ENCODE data around the gene FGF19. TPM values are rescaled to one million over a fixed set of nuclear protein-coding genes. Genes with fewer than 3 reads are reported as not detected.
A peak's percentile ranks its signal among the peaks of the same experiment; 100 is the strongest.

The FGF19 gene
- total RNA-seq, 6 experiments from 2014 or later, result 0.18 TPM; not detected in 5

DNA sequence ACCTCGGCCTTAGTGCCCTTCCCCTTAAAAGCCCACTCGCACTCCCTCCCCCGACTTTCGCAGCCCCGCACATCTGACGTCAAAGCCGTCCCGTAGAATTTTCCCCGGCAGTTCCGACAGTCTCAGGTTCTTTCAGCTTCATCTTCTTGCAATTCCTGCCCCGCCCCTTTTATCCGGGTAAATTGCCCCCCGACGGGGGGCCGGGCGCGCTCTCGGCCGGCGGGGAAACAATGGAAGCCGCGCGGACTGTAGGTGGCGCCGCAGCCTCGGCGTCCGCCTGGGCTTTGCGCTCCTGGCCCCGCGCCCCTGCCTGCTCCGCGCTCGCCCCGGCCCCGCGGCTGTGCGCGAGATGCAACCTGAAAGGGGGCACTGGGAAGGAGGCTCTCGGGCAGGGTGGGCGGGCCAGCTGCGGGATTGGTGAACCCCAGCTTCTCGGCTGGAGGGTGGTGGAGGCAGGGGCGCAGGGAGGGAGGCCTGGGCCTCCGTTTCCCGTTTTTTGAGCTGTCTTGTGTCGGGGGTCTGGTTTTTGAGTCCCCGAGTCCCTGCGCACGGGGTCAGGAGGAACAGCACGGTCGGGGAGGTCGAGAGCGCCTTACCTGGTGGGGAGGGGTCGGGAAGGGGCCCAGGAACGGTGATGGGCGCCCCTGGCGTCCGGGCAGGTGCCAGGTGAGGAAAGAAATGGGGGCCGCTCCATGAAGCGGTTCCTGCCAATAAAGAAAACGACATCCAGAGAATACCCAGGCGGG is 859 bp upstream of the FGF19 start:
- peak in 1 of 4 donors; percentile 8 for ATAC-seq
- Histone ChIP-seq H3K36me3 (no peaks in the 10 kb centered on the region), H3K27ac (no peak overlapping the region), H3K9me3 (no peaks in the 10 kb centered on the region), H3K27me3 (peaks cover 9 to 33% of the 10 kb centered on the region in 2 donors), H3K4me1 (peaks cover 0 to 11% (median 5%) of the 10 kb centered on the region in 4 donors), H3K4me3 (no peak overlapping the region)
- WGBS (ENCODE audit: insufficient coverage, low coverage, low lambda C conversion rate, missing lambda C conversion rate), result 9% methylated on average over 55 of the region's 63 CpGs
- TF ChIP-seq POLR2A (IDR thresholded peaks at IDR 0.05) (no peak), CTCF (IDR thresholded peaks at IDR 0.05) (peak; percentile 26 to 52 (median 42))
- intact Hi-C loops (cut with DNase I), result no loop called here
- no peak for DNase-seq

- Histone ChIP-seq H3K9me3 (no peaks in the 10 kb centered on the region), H3K27ac (no peak overlapping the region), H3K36me3 (no peaks in the 10 kb centered on the region), H3K4me1 (peaks cover 0 to 11% (median 5%) of the 10 kb centered on the region in 4 donors), H3K4me3 (no peak overlapping the region), H3K27me3 (peaks cover 9 to 33% of the 10 kb centered on the region in 2 donors)
- no peak for TF ChIP-seq POLR2A (IDR thresholded peaks at IDR 0.05)
- TF ChIP-seq CTCF (IDR thresholded peaks at IDR 0.05), result no peak
- DNase-seq (no peak), ATAC-seq (no peak)
- intact Hi-C loops (cut with DNase I), result no loop called here
- 7% methylated on average over 3 of the region's 34 CpGs for WGBS (ENCODE audit: insufficient coverage, low coverage, low lambda C conversion rate, missing lambda C conversion rate)
Observed at GRCh38 chr11:69703453-69703767, 412 bp downstream of the FGF19 start.

DNA sequence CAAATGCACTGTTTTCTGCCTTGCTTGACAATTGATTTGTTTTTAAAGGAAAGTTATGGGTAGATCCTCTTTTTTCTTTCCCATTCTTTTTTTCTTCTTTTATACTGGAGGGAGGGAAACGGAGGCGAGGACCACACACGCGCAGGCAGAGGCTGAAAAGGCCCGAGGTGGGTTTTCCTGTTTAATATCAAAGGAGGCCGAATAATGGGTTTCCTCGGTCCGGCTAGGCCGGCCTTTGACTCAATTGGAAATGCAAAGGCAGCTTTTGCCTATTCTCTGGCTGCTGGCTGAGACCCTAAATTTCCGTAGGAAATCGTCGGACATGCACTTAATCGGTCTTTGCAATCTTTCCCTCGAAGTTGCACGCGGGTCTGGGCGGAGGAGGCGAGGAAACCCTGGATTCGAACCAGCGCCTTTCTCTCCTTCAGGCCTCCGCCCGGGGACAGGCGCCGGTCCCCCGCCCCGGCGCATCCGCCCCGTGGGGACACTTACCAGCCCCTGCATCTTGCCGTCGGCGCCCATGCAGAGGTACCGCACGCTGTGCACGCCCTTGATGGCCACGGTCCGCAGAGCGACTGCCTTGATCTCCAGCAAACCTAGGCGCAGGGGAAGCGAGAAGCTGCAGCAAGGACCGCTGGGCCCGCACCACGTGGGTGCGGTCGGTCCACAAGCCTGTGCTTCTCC is 911 bp downstream of the FGF19 start:
- DNase-seq (no peak), ATAC-seq (no peak)
- Histone ChIP-seq H3K36me3 (no peaks in the 10 kb centered on the region), H3K4me1 (peaks cover 0 to 11% (median 5%) of the 10 kb centered on the region in 4 donors), H3K4me3 (no peak overlapping the region), H3K9me3 (no peaks in the 10 kb centered on the region), H3K27ac (no peak overlapping the region), H3K27me3 (peaks cover 9 to 33% of the 10 kb centered on the region in 2 donors)
- WGBS (ENCODE audit: insufficient coverage, low coverage, low lambda C conversion rate, missing lambda C conversion rate), result 18% methylated on average over 22 of the region's 45 CpGs
- no peak for TF ChIP-seq POLR2A (IDR thresholded peaks at IDR 0.05)
- TF ChIP-seq CTCF (IDR thresholded peaks at IDR 0.05), result no peak
- intact Hi-C loops (cut with DNase I), result no loop called here

DNA sequence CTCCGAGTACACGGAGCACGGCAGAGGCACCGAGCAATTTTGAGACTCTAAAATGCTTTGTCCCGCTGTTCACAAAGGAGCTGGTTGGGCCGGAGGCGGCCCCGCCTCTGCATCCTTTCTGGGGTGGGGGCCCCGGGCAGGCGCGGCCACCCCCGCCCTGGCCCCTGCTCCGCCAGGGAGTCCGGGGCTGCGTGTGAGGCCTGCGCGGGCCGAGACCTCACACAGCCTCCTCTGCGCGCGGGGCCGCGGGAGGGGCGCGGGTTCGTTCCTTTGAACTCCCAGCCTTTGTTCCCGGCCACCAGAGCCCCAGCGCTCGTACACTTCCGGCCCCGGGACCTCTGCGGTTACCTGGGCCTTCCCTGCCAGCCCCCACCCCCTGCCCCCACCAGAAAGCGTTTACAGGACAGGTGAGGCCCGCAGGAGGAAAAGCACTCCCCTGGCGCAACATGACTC is 1.6 kb downstream of the FGF19 start:
- no peak overlapping the region for H3K27ac ChIP-seq
- DNase-seq (no peak), ATAC-seq (no peak)
- no peaks in the 10 kb centered on the region for H3K9me3 ChIP-seq
- no peaks in the 10 kb centered on the region for H3K36me3 ChIP-seq
- peaks cover 9 to 33% of the 10 kb centered on the region in 2 donors for H3K27me3 ChIP-seq
- TF ChIP-seq POLR2A (IDR thresholded peaks at IDR 0.05), result no peak
- TF ChIP-seq CTCF (IDR thresholded peaks at IDR 0.05), result no peak
- intact Hi-C loops (cut with DNase I), result no loop called here
- H3K4me3 ChIP-seq, result no peak overlapping the region
- 10% methylated on average over 4 of the region's 35 CpGs for WGBS (ENCODE audit: insufficient coverage, low coverage, low lambda C conversion rate, missing lambda C conversion rate)
- H3K4me1 ChIP-seq, result peaks cover 0 to 11% (median 5%) of the 10 kb centered on the region in 4 donors

Measured in right lobe of liver (tissue), 6 donors.